GM12892 (cell line): ENCODE results near the gene PADI1.

Source experiments
- POLR2A ChIP-seq: IDR thresholded peaks from 2 replicates; pipeline ENCODE4 v1.6.1; 2011; ENCODE audit warnings: low read depth, low read length, control low read depth
- POLR2AphosphoS5 ChIP-seq: IDR thresholded peaks from 2 replicates; pipeline ENCODE4 v1.6.1; 2011; ENCODE audit warnings: low read depth, low read length, control low read depth

DNA sequence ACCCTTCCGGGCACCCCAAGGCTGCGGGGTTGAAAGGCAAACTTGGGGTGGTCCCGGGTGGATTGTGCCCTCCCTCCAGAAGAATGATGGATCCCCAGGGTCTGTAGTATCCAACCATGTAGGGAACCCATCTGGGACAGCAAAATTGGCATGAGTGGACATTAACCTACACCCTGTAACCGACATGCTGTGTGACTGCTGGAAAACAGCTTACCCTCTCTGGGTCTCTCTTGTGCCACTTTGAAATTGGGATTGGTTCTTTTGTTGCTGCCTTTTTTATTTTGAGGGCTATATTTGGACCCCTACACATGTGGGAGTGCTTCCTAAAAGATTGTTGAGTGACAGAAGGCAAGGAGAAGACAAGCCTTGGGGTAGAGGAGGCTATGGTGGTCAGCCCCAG lies 19.5 kb downstream of the PADI1 start:
- TF ChIP-seq POLR2AphosphoS5 (no peak), POLR2A (no peak)
